Right lobe of liver (tissue), 4 donors: Measurements from ENCODE around the gene LYZ.

Source experiments
- POLR2A ChIP-seq: fragments of 450-650 bp; IDR thresholded peaks from one replicate; pipeline ENCODE4 v1.6.1; 2017; ENCODE audit warnings: antibody characterized with exemption, mild to moderate bottlenecking
- TF ChIP-seq, protein P1 (sequence below), 4 donors: fragments of 200-600 bp in 3 of 4; fragments of 450-650 bp in 1 of 4; IDR thresholded peaks; one replicate each; pipeline versions ENCODE4 v1.5.1 to v1.8.0; 2016 to 2022; ENCODE audit warnings: antibody characterized with exemption in 4 of 4, mild to moderate bottlenecking in 2 of 4
- donor health status: DM: no; HTN: no; CAD: no.
- donor health status: DM: no; HTN: no; CAD: no.
- donor health status: DM: no; HTN: yes; CAD: no.

DNA sequence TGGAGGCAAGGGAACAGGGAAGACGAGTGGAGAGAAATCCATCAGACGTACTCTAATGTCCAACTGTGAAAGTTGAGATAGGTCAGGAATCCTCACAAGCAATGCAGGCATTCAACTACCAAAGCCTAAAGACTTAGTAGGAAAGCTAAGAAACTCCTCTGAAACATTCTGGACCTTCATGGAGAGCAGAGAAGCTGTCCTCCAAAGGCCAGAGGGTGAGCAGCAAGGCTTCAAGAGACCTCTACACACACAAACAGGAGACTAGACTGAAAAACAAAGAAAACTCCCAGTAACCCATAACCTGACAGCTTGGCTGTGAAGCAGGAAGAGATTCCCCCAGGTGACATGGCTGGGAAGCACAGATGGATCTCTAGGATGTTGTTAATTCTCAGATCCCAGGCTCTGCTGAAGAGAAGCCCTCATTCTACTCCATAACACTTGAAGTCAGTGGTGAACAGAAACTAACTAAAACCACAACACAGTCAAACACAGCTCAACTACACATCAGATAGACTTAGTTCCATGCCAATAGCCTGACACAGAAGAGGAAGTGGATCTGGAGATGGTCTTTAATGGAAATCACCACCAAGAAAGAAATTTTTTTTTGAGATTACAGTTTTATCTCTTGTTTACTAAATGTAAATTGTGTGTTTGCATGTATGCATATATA, 23.2 kb upstream of the LYZ start:
- TF ChIP-seq, protein P1, sequence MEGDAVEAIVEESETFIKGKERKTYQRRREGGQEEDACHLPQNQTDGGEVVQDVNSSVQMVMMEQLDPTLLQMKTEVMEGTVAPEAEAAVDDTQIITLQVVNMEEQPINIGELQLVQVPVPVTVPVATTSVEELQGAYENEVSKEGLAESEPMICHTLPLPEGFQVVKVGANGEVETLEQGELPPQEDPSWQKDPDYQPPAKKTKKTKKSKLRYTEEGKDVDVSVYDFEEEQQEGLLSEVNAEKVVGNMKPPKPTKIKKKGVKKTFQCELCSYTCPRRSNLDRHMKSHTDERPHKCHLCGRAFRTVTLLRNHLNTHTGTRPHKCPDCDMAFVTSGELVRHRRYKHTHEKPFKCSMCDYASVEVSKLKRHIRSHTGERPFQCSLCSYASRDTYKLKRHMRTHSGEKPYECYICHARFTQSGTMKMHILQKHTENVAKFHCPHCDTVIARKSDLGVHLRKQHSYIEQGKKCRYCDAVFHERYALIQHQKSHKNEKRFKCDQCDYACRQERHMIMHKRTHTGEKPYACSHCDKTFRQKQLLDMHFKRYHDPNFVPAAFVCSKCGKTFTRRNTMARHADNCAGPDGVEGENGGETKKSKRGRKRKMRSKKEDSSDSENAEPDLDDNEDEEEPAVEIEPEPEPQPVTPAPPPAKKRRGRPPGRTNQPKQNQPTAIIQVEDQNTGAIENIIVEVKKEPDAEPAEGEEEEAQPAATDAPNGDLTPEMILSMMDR (IDR thresholded peaks at IDR 0.05) = no peak
- no peak for TF ChIP-seq POLR2A
